HEK293T (cell line): ENCODE measurements around the gene RPAP3.

Experiments
- CTCF ChIA-PET: fragments of 350-600 bp; formaldehyde crosslinking; extraction: SDS; loops from one replicate; lab custom pipeline; 2021; ENCODE audit warnings: antibody characterized with exemption, inconsistent platforms; lab: Yijun Ruan, JAX
- POLR2A ChIA-PET: fragments of 350-600 bp; formaldehyde crosslinking; extraction: SDS; loops from one replicate; lab custom pipeline; 2020; ENCODE audit warnings: antibody characterized with exemption, inconsistent platforms; lab: Yijun Ruan, JAX
- DNase-seq: peaks from one replicate; pipeline ENCODE4 v3.0.0; 2012; ENCODE audit warnings: mixed read lengths; ENCODE audit errors: extremely low spot score
- ARNT ChIP-seq: fragments of 450-650 bp; IDR thresholded peaks from 2 replicates; pipeline ENCODE4 v1.6.1; 2017; ENCODE audit warnings: mild to moderate bottlenecking
- BHLHE40 ChIP-seq: fragments of 450-650 bp; IDR thresholded peaks from 2 replicates; pipeline ENCODE4 v1.6.1; 2016; ENCODE audit warnings: mild to moderate bottlenecking, moderate library complexity, borderline replicate concordance
- CTBP1 ChIP-seq: fragments of 450-650 bp; IDR thresholded peaks from 2 replicates; pipeline ENCODE4 v1.6.1; 2016; ENCODE audit warnings: borderline replicate concordance
- ELF4 ChIP-seq: fragments of 450-650 bp; IDR thresholded peaks from 2 replicates; pipeline ENCODE4 v1.6.1; 2017; ENCODE audit warnings: antibody characterized with exemption
- FOXA1 ChIP-seq: fragments of 450-650 bp; IDR thresholded peaks from 2 replicates; pipeline ENCODE4 v1.6.1; 2016; ENCODE audit warnings: mild to moderate bottlenecking
- FOXK2 ChIP-seq: fragments of 450-650 bp; IDR thresholded peaks from 2 replicates; pipeline ENCODE4 v1.6.1; 2016; ENCODE audit warnings: mild to moderate bottlenecking
- FOXM1 ChIP-seq: fragments of 450-650 bp; IDR thresholded peaks from 2 replicates; pipeline ENCODE4 v1.6.1; 2017; ENCODE audit warnings: mild to moderate bottlenecking, borderline replicate concordance
- HDGF ChIP-seq: fragments of 450-650 bp; IDR thresholded peaks from 2 replicates; pipeline ENCODE4 v1.6.1; 2017; ENCODE audit warnings: antibody characterized with exemption, borderline replicate concordance
- L3MBTL2 ChIP-seq: fragments of 450-650 bp; conservative IDR thresholded peaks from 2 replicates; pipeline ENCODE4 v1.6.1; 2016; ENCODE audit warnings: mild to moderate bottlenecking
- LEF1 ChIP-seq: fragments of 450-650 bp; IDR thresholded peaks from 2 replicates; pipeline ENCODE4 v1.6.1; 2017; ENCODE audit warnings: mild to moderate bottlenecking, borderline replicate concordance
- NFRKB ChIP-seq: fragments of 450-650 bp; IDR thresholded peaks from 2 replicates; pipeline ENCODE4 v1.6.1; 2016; ENCODE audit warnings: mild to moderate bottlenecking, moderate library complexity
- SP1 ChIP-seq: fragments of 450-650 bp; IDR thresholded peaks from 2 replicates; pipeline ENCODE4 v1.6.1; 2017
- SUZ12 ChIP-seq: fragments of 450-650 bp; IDR thresholded peaks from 2 replicates; pipeline ENCODE4 v1.6.1; 2016; ENCODE audit warnings: mild to moderate bottlenecking
- TARDBP ChIP-seq: fragments of 450-650 bp; IDR thresholded peaks from 2 replicates; pipeline ENCODE4 v1.6.1; 2016
- ZNF384 ChIP-seq: fragments of 450-650 bp; IDR thresholded peaks from 2 replicates; pipeline ENCODE4 v1.6.1; 2016
- TF ChIP-seq, protein P1 (sequence below): fragments of 450-650 bp; IDR thresholded peaks from 2 replicates; pipeline ENCODE4 v1.6.1; 2016

Gene RPAP3

DNA sequence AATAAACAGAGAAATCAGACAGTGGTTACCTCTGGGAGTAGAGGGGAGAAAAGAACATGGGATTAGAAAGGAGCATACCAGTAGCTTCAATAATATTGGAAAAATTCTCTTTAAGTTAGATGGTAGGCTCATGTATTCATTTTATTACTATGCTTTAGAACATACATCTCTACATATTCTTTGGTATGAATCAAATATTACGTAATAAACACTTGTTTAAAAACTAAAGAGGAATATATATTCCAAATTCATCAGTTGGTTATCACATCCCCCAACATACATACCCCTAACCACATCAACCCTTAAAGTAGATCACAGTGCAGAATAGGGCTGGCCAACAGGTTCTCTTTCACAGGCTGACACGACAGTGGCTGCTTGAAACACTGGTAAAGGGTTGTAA, 5.6 kb downstream of the RPAP3 start:
- POLR2A ChIA-PET: no interaction called here
- DNase-seq: no peak
- CTCF ChIA-PET: no interaction called here
- TF ChIP-seq HDGF (no peak), SP1 (no peak), ARNT (no peak), FOXK2 (no peak), LEF1 (no peak), BHLHE40 (no peak), SUZ12 (no peak)
- TF ChIP-seq, protein P1, sequence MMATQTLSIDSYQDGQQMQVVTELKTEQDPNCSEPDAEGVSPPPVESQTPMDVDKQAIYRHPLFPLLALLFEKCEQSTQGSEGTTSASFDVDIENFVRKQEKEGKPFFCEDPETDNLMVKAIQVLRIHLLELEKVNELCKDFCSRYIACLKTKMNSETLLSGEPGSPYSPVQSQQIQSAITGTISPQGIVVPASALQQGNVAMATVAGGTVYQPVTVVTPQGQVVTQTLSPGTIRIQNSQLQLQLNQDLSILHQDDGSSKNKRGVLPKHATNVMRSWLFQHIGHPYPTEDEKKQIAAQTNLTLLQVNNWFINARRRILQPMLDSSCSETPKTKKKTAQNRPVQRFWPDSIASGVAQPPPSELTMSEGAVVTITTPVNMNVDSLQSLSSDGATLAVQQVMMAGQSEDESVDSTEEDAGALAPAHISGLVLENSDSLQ: no peak

DNA sequence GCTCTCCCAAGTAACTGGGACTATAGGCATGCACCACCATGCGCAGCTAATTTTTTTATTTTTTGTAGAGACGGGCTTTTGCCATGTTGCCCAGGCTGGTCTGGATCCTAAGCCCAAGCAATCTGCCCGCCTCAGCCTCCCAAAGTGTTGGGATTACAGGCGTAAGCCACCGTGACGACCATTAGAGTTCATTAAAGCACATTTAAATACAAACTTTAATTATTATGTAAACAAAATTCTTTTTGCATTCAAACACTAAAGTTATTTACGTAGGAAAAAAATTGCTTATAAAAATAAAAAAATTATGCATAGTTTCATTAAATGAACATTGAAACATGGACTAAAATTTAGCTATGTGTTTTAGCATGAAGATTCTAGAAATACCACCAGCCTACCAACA, 7.2 kb downstream of the RPAP3 start:
- ChIA-PET POLR2A (no interaction called here), CTCF (interaction anchor here (1.0 kb wide), 1 partner anchor 16 kb away, joined by 3 read pairs; no protein-coding TSS in a partner anchor)
- no peak for DNase-seq
- no peak for TF ChIP-seq CTBP1
- TF ChIP-seq SUZ12: no peak
- no peak for TF ChIP-seq ELF4
- TF ChIP-seq FOXA1: no peak
- TF ChIP-seq FOXK2: no peak
- no peak for TF ChIP-seq FOXM1
- TF ChIP-seq ARNT: no peak

- TF ChIP-seq FOXA1: no peak
- no peak for TF ChIP-seq SP1
- TF ChIP-seq FOXK2: no peak
- POLR2A ChIA-PET: interaction anchor here (0.8 kb wide), 1 partner anchor 9 kb away, joined by 3 read pairs; no protein-coding TSS in a partner anchor
- CTCF ChIA-PET: no interaction called here
- DNase-seq: no peak
Measured at GRCh38 chr12:47698055-47698454, 7.8 kb downstream of the RPAP3 start.

- ChIA-PET CTCF (no interaction called here), POLR2A (no interaction called here)
- no peak for TF ChIP-seq SUZ12
- TF ChIP-seq SP1: no peak
- no peak for TF ChIP-seq LEF1
- TF ChIP-seq BHLHE40: no peak
- no peak for TF ChIP-seq FOXK2
- no peak for TF ChIP-seq FOXA1
- TF ChIP-seq ARNT: no peak
- no peak for TF ChIP-seq L3MBTL2
- TF ChIP-seq, protein P1: no peak
- TF ChIP-seq HDGF: no peak
- TF ChIP-seq TARDBP: no peak
- TF ChIP-seq FOXM1: no peak
- no peak for TF ChIP-seq NFRKB
- TF ChIP-seq ZNF384: no peak
- no peak for DNase-seq
Measured at GRCh38 chr12:47689215-47689614, 16.6 kb downstream of the RPAP3 start.

GRCh38 chr12:47687636-47688035, 18.2 kb downstream of the RPAP3 start:
- POLR2A ChIA-PET: no interaction called here
- no peak for DNase-seq
- no peak for TF ChIP-seq TARDBP
- no peak for TF ChIP-seq ZNF384
- CTCF ChIA-PET: no interaction called here

DNA sequence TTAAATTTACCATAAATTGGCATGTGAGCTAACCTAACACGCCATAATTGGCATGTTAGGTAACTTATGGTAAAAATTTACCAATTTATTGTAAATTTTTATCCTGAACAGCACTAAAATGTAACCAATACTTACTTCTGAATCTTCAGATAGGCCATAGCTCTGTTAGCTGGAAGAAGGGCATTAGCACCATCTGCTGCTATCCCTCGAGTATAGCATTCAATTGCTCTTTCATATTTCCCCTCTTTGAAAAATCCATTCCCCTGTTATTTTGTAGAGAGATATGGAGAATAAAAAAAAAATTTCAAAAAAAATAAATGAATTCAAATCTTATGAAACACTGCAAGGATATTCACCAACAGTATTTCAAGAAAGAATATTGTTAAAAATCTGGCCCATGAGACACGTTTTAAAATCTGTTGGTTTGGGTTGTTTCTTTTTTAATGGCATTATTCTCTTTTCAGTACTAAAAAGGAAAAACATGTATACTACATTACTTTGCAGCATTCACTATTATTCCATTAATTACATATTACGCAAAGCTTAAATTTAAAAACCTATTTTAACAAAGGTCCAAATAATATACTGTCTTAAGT, 19.1 kb downstream of the RPAP3 start:
- TF ChIP-seq FOXA1 (no peak), SUZ12 (no peak), FOXK2 (no peak), ELF4 (no peak), ARNT (no peak), LEF1 (no peak)
- POLR2A ChIA-PET: interaction anchor here (1.0 kb wide), 1 partner anchor 19 kb away, joined by 3 read pairs; the partner anchor contains the start of gene RPAP3
- peak; percentile 36 for DNase-seq
- CTCF ChIA-PET: interaction anchor here (0.6 to 1.4 kb wide), 5 partner anchors 18 to 661 kb away, joined by 3 read pairs; partner anchors contain the start of gene ENDOU

DNA sequence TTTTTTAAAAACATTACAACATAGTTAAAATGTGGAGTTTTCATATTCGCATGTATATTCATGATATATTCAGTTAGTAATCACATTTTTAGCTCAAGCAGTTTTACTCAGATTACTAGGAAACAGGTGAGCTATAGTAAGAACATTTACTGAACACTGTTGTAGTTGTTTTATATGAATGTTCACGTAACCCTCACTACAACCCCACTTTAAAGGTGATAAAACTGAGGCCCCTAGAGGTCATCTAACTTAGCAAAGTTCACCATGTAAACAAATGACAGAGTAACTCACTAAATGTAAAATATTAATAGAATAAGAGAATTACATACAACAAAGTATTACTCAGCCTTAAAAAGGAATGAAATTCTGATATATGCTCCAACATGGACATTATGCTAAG, 26.0 kb downstream of the RPAP3 start:
- no peak for TF ChIP-seq CTBP1
- TF ChIP-seq BHLHE40: no peak
- no peak for TF ChIP-seq TARDBP
- TF ChIP-seq, protein P1: no peak
- TF ChIP-seq FOXA1: no peak
- no peak for TF ChIP-seq HDGF
- no peak for TF ChIP-seq SP1
- TF ChIP-seq FOXK2: no peak
- TF ChIP-seq ZNF384: no peak
- TF ChIP-seq NFRKB: no peak
- no peak for TF ChIP-seq ARNT
- TF ChIP-seq ELF4: no peak
- no peak for TF ChIP-seq LEF1
- no peak for TF ChIP-seq L3MBTL2
- TF ChIP-seq FOXM1: no peak
- POLR2A ChIA-PET: interaction anchor here (1.5 kb wide), 1 partner anchor 26 kb away, joined by 3 read pairs; the partner anchor contains the start of gene RPAP3
- DNase-seq: no peak
- CTCF ChIA-PET: no interaction called here
